GM11168 (cell line): ENCODE measurements around the gene MYT1.

Experiments
- in situ Hi-C: fragments of 300-500 bp; cut with MboI; formaldehyde crosslinking; loops from one replicate; pipeline ENCODE4 v1.12.0; 2022; ENCODE audit warnings: low sequenced_read_pairs; ENCODE audit not compliant: unreplicated experiment

Gene MYT1

DNA sequence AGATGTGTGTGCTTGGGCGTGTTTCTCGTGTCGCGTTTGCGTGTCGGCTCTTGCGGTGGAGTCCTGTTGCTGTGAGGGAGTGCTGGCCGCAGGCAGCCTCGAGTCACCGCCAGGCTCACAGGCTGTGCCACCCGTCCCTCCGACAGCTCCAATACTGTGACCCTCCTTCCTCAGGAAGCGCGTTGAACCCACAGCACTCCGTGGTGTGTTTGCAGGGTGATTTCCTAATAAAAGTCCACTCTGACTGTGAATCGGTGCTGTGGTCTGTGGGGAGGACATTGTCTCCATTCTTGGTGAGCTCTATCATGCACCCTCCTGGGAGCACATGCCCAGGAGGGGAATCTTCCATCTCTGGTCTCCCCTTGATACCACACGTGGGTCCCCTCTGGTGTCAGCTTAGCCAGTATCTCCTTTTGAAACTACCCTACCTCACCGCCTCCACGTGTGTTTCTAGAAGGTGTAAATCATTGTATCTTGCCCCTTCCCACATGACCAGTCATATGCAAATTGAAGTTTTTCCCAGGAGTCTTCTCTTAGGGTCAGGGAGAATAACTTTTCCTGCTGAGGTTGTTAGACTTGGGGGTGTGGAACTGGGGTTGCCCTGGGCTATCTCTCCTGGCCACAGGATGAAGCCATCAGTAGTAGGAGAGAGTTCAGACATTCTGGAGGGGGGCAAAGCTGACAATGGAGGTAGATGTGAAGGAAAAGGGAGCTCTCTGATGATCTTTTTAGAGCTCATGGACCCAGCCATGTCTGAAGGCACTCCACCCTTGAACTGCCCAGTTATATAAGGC, 77.9 kb downstream of the MYT1 start:
- in situ Hi-C loops: no loop called here

DNA sequence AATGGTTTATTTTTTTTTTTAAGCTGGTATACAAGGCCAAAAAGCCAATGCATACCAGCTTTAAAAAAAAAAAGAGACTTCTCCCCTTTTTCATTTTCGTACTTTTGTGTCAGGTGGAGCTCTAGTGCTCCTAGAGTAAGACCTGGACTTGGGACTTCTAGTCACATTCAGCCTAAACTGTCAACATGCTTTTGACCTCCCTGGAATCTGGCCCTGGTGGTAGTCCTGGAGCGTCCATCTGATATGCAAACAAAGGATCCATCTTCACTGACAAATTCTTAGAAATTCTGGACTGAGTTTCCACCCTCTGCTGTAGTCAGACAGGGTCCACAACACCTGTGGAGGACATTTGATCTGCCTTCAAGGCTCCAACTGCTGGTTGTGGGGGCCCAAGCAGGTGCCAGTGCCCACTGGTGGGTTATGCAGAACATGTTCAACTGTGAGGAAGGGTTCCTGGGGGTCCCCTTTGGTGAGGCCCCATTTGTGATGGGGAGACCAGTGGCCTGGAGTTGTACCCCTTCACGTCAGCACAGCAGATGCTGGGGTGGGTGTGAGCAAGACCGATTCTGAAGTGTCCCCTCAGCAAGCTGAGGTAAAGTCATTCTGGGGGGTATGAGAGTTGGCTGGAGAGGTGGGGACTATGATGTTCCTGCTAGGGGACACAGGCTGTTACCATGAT, 78.7 kb downstream of the MYT1 start:
- in situ Hi-C loops: no loop called here

DNA sequence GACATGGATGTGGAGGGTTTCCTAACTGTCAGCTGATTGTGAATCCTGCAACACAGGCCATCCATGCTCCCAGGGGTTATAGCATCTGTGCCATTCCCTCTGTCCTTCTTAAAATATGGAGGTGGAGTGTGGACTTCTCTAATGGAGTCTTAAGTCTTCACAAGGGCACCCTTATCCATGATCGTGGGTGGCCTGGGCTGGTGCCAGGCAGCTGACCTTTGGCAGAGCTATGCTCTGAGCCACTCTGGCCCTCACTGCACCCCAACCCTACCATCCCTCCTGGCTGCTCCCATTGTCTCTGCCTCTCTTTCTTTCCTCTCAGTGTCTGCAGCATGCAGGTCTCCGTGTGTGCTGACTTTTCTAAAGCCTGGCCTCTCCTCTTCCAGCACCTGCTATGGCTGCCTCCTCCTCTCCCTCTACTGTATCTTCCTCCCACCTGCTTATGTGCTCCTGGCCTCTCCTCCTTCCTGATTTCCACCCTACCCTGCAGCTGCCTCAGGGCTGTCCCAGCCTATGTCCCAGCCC, 80.1 kb downstream of the MYT1 start:
- in situ Hi-C loops: no loop called here

DNA sequence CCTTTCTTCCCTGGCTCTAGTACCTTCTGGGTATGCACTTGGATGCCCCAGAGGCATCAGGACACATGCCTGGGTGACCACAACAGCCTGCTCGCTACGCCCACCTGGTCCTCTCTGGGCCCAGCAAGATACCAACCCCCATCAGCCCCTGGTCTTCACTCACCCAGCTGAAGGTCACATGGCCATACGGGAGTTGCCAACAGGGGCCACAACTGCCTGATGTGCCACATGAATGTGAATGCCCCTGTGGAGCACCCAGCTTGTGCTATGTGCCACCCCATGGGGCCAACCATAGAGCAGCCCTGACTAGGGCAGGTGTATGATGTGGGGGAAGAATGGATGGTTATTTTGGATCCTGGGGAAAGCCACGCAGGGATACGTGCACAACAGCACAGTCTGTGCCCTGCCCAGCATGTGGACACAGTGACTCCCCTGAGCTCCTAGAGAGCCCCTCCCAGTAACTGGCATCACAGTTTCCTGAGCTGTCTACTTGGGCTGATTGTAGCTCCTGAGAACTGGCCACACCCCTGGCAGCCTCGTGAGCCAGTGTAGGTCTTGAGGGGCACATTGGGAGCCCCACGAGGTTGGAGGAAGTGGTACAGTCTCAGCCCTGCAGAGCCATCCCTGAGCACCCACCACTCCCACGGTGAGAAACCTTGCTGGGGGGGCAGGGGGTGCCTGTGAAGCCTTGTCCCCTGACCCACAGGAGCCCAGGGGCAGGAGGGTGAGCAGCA, 80.8 kb downstream of the MYT1 start:
- in situ Hi-C loops: no loop called here

DNA sequence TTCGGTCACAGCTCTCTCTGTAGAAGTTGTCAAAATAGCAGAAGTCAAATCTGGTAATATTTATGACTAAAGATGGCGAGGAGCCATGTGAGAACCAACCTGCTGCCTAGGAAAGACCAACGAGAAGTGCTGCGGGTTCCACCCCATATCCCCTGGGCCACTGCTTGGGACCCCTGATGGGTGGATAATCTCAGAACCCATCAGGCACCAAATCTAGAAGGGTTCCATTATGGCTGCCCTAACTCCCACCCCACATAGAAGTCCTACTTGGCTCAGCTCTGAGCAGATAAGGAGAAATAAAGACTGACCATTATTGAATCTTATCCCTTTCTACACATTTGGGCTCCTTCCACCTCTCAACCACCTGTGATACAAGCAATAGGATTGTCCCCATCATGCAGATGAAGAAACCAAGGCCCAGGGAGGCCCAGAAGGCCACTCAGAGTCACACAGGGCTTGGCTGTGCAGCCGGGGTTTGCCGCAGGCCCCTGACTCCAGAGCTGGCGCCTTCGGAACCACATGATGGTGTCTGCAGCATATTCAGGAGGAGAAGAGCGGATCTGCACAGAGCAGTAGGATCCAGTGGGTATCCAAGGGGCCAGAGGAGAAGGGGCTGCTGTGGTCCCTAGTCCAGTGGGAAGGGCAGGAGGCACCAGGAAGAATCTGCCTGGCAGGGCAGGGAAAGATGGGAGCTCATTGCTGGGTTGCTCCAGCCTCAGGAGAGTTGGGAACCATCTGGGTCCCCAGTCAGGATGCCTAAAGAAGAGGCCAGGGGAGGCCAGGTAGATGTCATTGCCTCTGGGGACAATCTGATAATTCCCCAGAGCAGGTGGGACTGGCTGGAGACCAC, 81.7 kb downstream of the MYT1 start:
- in situ Hi-C loops: no loop called here

DNA sequence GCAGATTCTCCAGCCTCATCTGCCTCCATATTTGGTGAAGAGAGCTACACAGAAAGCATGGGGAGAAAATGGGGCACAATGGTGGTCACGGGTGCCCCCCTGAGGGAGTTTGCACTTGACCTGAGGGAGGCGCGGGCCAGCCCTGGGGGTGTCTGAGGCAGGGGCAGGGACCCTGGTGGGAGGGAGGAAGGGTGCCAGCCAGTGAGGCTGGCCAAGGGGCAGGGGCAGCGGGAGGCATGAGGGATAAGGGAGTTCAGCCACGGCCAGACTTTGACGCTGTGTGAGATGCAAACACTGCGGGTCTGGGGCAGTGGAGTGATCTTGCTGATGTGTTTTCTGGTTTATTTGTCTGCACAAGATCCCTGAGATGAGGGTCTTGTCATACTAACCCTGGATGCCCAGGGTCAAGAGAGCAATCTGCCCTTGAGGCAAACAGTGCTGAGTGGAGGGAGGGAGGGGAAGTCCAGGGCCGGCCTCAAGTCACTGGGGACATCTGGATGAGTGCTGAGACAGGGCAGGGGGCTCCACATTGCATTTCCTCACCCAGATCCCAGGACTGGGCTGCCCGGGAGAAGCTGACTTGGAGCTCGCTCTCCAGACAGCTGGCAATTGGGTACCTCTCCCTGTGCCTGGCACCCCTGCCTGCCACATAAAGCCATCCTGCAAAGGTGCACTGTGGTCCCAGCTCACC, 82.5 kb downstream of the MYT1 start:
- in situ Hi-C loops: no loop called here

DNA sequence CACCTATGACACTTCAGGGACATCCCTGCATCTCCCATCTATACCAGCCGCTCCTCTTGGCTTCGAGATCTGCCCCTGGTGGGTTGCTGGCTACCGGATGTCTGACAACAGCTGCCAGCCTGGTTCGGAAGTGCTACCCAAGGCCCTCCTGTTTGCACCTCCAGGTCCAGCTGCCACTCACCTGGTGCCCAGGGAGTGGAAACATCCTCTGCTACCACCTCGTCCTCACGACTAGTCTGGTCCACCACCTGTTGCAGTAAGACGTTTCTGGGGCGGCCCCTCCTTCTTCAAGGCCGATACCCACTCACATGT, 83.0 kb downstream of the MYT1 start:
- in situ Hi-C loops: no loop called here

DNA sequence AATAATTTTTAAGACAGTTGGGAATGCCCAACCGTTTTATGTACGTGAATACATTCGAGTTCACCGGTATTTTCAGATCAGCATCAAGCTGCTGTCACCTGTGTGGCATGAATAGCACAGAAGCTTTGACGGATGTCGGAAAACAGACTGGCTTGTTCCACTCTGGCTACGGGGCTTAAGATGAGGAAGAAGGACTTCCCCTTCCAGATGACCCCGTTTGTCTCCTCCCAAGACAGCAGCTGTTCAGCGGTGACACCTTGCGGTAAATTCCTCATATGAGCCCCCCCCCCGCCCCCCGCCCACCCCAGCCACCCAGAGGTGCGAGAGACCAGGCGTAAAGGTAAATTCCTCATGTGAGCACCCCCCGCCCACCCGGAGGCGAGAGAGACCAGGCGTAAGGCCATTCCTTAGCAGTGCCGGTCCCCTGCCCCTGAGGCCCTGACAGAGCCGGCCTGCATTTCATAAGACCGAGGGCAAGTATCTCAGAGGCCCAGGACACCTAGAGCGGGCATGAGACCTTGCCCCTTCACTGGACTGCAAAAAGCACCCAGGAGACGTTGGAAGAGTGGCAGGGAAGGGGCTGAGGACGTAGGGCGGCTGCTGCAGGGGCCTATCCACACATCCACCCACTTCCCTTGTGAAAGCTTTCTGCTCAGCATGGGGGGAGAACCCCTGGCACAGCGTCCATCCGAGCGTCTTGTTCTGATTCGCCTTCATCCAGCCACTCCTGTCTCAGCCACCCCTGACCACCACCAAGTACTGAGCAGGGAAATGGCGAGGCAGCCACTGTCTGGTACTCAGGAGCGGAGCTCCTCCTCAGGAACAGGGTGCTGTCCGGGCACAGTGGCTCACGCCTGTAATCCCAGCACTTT, 84.0 kb downstream of the MYT1 start:
- in situ Hi-C loops: no loop called here

DNA sequence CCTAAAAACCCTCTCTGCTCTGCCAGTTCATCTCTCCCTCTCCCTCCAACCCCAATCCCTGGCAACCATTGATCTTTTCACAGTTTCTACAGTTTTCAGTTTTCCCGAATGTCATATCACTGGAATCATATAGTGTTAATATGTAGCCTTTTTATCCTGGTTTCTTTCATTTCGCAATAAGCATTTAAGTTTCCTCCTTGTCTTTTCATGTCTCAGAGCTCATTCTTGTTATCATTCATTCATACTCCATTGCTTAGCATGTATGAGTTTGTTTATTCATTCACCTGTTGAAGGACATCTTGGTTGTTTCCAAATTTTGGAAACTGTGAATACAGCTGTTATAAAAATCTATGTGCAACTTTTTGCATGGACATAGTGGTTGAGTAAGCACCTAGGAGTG, 85.8 kb downstream of the MYT1 start:
- in situ Hi-C loops: no loop called here

DNA sequence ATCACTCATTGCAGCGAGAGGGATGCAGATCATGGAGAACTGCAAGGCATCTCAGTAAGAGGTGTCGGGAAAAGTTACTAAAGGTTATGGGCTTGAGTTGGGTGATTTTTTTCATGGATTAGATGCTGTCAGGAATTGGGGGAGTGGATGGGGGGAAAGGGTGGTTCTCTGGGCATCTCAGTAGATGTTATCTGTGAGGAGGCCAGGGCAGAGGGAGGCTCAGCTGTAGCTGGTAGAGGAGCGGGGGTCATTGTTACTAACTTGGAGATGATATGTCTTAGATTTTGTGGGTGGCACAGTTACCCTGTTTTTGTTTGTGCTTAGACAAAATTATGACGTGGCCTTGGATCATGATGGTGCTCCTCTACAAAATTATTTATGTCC, 88.7 kb downstream of the MYT1 start:
- in situ Hi-C loops: no loop called here

DNA sequence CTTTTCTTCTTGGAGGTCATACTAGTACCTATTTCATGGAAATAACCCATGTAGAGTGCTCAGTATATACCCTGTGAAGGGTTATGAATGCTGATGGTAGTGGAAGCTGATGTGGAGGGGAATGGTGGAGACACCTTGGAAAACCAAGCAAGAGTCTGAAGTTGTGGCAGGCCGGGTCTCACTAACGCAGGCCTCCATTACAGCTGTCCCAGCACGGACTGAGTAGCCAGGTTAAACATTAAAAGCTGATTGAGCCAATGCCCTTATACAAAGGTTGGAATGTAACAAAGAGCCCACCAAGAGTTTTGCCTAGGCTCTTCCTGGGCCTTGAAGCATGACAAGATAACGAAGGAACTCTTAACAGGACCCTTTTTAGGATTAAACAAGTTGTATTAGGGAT, 89.2 kb downstream of the MYT1 start:
- in situ Hi-C loops: no loop called here

DNA sequence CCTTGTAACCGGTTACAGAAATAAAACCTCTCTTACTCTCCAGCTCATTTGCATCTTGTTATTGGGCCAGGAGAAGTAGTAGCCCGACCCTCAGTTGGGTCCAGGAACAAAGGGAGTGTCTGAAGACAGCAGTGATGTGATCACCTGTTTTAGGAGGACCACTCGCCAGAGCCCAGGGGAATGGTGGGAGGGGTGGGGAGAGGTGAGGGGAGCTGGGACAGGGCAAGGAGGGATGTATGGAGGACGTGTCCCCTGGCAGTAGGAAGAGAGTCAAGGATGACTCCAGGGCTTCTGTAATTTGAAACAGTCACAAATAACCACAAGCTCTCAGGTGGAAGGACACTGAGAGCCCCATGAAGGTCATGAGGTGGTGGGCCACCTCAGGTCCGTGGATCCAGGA, 89.9 kb downstream of the MYT1 start:
- in situ Hi-C loops: no loop called here

DNA sequence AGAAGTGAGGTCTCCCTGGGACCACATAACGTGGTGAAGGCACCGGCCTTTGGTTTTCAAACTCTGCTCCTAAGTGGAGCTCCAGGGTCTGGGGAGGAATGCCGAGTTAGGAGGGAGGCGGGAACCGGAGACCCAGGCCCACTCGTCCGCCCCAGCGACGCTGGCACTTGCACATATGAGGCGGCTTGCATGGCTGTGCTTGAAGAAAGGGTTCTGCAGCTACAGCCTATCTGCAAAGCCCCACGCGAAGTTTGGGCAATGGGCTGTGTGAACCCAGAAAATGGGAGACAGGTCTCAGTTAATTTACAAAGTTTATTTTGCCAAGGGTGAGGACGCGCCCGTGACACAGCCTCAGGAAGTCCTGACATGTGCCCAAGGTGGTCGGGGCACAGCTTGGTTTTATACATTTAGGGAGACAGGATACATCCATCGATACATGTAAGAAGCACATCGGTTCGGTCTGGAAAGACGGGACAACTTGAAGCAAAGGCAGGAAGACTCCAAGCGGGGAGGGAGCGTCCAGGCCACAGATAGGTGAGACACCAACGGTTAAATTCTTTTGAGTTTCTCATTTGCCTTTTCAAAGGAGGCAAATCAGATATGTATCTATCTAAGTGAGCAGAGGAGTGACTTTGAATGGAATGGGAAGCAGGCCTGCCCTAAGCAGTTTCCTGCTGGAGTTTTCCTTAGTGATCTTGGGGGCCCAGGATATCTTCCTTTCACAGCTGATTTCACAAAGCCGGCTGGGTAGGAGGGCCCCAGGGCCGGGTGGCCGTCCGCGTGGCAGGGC, 90.5 kb downstream of the MYT1 start:
- in situ Hi-C loops: no loop called here

DNA sequence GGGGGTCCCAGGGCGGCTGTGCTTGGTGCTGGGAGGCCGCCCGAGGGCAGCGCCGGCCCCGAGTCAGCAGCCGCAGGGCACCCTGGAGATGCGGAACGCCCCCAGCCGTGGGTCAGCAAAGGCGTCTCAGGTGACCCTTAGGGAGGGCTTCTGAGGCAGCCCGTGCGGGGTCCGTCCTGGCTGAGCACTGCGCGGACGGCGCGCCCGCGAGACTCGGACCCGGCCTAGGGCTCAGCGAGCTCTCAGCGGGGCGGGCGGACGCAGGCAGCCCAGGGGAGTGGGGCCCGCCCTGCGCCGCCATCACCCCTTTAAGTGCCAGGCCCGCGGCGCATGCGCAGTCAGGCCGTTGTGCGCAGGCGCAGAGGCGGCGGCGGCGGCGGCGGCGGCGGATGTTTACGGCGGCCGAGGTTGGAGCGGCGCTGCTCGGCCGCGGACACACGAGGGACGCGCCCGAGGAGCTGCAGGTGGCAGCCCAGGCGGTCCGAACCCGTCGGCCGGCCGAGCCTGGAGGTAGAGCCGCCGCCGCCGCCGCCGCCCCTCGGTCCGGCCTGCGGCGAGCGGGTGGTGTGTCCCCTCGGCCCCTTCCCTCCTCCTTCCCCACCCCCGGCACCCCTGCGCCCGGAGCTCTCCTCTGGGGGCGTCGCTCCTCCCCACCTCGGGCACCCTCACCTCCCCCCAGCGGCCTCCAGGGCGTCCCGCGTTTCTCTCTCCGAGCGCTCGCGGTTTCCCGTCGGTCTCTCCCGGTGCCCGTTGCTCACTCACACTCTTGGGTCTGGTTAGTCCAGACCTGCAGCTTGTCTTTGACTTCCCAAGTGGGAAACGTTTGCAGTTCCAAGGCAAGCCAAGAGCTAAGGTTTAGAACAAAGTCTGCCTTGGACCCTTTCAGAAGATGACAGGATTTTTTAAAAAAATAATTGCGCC, 91.4 kb downstream of the MYT1 start, which contains the start of gene PCMTD2:
TSS of gene PCMTD2 (plus strand) at position 388 of the 921 bp plus-strand sequence. CDS start 4,218 bp downstream, outside the sequence.
- in situ Hi-C loops: no loop called here

DNA sequence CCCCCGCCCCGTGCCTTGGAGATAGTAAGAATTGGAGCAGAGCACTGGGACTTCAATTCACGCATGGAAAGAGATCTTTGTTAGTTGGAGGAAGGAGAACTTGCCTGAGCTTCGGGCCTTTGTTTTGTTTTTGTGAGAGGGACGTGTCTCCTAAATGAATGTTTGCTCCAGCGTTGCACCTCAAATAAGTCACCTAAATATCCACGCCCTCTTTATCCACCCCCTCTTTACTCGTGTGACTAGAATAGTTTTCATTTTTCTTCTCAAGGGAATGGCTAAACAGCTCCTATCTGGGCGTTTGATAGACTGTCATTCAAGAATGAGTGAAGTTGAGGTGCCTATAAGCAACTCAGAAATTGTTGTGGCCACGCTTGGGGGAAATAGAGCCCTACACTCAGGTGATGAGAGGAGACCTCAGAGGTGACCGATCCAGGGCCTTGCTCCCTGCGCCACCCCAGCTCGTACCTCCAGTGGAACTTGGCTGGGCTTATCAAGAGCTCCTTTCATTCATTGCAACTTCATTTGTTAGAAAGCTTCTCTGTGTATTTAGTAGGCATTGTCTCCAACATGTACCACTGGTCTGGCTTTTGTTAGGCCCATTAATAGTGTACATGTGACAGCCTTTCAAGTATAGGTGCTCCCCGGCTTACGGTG, 92.2 kb downstream of the MYT1 start:
- in situ Hi-C loops: no loop called here

DNA sequence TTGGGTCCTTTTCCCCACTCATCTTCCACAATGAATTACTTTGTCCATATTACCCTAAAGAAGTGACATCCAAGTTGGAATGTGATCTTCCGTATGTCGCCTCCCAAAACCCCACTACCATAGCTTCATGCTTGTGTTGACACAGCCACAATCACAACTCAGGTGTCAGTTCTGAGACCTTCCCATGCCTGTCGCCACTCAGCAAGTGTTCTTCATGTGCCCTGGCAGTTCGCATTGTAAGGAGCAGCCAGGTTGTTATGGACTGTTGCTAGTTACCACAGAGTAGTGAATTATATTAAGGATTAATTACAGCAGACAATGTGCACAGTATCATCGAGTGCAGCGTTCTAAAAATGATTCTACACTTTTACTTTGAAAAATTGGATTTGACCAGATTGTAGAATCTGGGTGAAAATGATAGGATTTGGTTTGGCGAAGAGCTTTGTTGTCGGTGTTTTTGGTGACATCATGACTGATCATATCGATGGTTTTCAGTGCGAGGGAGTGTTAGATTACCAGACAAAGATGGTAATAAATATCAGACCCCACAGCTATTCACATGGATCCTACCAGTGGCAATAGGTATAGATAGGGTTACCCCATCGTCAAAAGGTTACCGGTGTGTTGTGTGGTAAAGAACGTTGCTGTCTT, 93.0 kb downstream of the MYT1 start:
- in situ Hi-C loops: no loop called here
